ENCODE measurements around the gene L2HGDH.
A peak's percentile ranks its signal among the peaks of the same experiment; 100 is the strongest.

L2HGDH gene

GRCh38 chr14:50233166-50233950 lies 78.7 kb downstream of the L2HGDH start:
- H3K4me3 ChIP-seq (ENCODE audit: low read depth, low read length): no peak overlapping the region
- DNase-seq (ENCODE audit: low read depth): no peak
- TF ChIP-seq, protein P1, sequence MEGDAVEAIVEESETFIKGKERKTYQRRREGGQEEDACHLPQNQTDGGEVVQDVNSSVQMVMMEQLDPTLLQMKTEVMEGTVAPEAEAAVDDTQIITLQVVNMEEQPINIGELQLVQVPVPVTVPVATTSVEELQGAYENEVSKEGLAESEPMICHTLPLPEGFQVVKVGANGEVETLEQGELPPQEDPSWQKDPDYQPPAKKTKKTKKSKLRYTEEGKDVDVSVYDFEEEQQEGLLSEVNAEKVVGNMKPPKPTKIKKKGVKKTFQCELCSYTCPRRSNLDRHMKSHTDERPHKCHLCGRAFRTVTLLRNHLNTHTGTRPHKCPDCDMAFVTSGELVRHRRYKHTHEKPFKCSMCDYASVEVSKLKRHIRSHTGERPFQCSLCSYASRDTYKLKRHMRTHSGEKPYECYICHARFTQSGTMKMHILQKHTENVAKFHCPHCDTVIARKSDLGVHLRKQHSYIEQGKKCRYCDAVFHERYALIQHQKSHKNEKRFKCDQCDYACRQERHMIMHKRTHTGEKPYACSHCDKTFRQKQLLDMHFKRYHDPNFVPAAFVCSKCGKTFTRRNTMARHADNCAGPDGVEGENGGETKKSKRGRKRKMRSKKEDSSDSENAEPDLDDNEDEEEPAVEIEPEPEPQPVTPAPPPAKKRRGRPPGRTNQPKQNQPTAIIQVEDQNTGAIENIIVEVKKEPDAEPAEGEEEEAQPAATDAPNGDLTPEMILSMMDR (IDR thresholded peaks at IDR 0.05; ENCODE audit: insufficient read depth, low read depth, low read length, missing control alignments): no peak

DNA sequence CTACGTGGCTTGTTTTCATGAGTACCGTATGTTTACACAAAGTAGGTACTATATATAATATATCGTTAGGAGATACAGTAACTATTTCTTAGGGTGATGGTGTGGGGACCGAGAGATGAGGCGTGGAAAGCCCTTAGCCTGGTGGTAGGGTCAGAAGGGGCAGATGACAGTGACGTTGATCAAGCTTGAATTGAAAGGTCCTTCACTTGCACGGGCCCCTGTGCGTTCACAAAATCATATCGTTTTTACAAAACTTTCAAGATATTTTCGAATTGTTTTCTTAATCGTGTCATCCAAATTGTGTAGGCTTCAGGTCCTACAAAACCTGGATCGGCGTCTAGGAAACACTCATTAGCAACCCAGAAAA lies 79.8 kb downstream of the L2HGDH start:
- peak overlapping the region; percentile 56 for H3K4me3 ChIP-seq (ENCODE audit: low read depth, low read length)
- TF ChIP-seq, protein P1 (IDR thresholded peaks at IDR 0.05; ENCODE audit: insufficient read depth, low read depth, low read length, missing control alignments): no peak
- no peak for DNase-seq (ENCODE audit: low read depth)

DNA sequence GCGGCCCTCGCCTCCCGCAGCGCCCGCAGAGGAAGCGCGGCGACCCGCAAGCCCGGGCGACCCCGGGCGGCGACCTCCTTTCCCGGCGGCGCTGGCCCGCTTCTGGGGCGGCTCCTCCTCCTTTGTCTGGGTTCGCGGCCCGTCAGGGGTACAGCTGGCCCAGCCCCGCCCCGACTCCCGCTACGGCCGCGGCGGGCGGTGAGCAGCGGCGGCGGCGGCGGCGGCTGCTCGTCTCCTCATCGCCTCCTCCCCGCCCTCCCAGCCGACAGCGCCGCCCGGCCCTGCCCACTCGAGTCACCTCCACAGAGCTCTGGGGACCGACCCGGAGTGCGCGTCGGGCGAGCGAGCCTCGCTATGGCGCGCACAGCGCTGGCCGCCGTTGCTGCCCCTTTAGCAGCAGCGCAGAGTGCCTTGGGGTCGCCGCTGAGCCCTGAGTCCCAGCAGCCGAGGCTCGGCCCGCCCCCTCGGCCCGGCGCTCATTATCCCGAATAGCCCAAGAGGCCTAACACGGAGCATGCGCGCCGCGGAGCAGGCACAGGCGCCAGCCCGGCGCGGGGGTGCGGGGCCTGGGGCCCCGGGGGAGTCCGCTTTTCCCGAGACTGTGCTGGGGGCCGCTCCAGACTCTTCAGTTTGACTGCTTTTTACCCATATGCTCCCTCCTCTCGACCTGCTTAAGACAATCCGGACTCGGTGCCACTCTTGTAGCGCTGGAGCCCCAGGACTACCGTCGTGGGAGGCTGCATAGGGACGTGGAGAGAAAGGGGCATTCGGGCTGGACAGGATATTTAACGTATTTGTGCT lies 80.4 kb downstream of the L2HGDH start, which contains the start of gene SOS2:
Gene SOS2 (minus strand): TSS at position 104 of the 801 bp plus-strand sequence. CDS start 295 bp downstream, outside the sequence.
- TF ChIP-seq, protein P1 (IDR thresholded peaks at IDR 0.05; ENCODE audit: insufficient read depth, low read depth, low read length, missing control alignments): no peak
- peak within 1 kb of the TSS; percentile 86 for H3K4me3 ChIP-seq (ENCODE audit: low read depth, low read length)
- peak; percentile 89 for DNase-seq (ENCODE audit: low read depth)

GRCh38 chr14:50230701-50231474 lies 81.1 kb downstream of the L2HGDH start:
- TF ChIP-seq, protein P1 (IDR thresholded peaks at IDR 0.05; ENCODE audit: insufficient read depth, low read depth, low read length, missing control alignments): no peak
- H3K4me3 ChIP-seq (ENCODE audit: low read depth, low read length): peak overlapping the region; percentile 86
- peak; percentile 76 for DNase-seq (ENCODE audit: low read depth)

- DNase-seq (ENCODE audit: low read depth): no peak
- peak overlapping the region; percentile 86 for H3K4me3 ChIP-seq (ENCODE audit: low read depth, low read length)
- TF ChIP-seq, protein P1 (IDR thresholded peaks at IDR 0.05; ENCODE audit: insufficient read depth, low read depth, low read length, missing control alignments): no peak
Measured at GRCh38 chr14:50230401-50230700, 81.7 kb downstream of the L2HGDH start.

- DNase-seq (ENCODE audit: low read depth): no peak
- peak overlapping the region; percentile 86 for H3K4me3 ChIP-seq (ENCODE audit: low read depth, low read length)
- TF ChIP-seq, protein P1 (IDR thresholded peaks at IDR 0.05; ENCODE audit: insufficient read depth, low read depth, low read length, missing control alignments): no peak
Measured at GRCh38 chr14:50229681-50230080, 82.3 kb downstream of the L2HGDH start.
